ENCODE results near the gene ELF3.
A peak's percentile ranks its signal among the peaks of the same experiment; 100 is the strongest.

Gene ELF3

DNA sequence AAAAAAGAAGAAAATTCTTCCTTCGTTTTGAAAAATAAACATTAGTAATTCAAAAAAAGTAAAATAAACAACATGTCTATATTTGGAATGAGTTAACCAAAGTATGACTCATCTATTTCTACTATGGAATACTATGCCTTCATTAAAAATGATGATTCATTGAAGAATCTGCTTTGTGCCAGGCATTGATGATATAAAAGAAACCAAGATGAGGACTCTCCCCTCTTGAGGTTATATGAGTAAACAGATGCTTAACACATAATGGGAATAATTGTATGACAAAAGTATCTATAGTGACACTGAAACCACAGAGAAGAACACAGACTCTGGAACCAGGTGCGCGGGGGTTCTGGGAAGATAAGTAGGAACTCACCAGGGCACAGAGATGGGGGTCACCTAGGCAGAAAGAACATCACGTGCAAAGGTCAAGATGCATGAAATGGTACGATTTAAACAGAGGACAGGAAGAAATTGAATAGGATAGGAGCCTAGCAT is 18.8 kb downstream of the ELF3 start:
- TF ChIP-seq, protein P1, sequence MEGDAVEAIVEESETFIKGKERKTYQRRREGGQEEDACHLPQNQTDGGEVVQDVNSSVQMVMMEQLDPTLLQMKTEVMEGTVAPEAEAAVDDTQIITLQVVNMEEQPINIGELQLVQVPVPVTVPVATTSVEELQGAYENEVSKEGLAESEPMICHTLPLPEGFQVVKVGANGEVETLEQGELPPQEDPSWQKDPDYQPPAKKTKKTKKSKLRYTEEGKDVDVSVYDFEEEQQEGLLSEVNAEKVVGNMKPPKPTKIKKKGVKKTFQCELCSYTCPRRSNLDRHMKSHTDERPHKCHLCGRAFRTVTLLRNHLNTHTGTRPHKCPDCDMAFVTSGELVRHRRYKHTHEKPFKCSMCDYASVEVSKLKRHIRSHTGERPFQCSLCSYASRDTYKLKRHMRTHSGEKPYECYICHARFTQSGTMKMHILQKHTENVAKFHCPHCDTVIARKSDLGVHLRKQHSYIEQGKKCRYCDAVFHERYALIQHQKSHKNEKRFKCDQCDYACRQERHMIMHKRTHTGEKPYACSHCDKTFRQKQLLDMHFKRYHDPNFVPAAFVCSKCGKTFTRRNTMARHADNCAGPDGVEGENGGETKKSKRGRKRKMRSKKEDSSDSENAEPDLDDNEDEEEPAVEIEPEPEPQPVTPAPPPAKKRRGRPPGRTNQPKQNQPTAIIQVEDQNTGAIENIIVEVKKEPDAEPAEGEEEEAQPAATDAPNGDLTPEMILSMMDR (IDR thresholded peaks at IDR 0.05; ENCODE audit: low read depth, low read length) = no peak
- peak; percentile 51 for DNase-seq (ENCODE audit: extremely low read depth, low read depth)

GRCh38 chr1:202029727-202030126 is 19.3 kb downstream of the ELF3 start:
- no peak for DNase-seq (ENCODE audit: extremely low read depth, low read depth)
- TF ChIP-seq, protein P1 (IDR thresholded peaks at IDR 0.05; ENCODE audit: low read depth, low read length) = no peak

GRCh38 chr1:202031796-202032195 is 21.4 kb downstream of the ELF3 start:
- no peak for DNase-seq (ENCODE audit: extremely low read depth, low read depth)
- TF ChIP-seq, protein P1 (IDR thresholded peaks at IDR 0.05; ENCODE audit: low read depth, low read length) = no peak

DNA sequence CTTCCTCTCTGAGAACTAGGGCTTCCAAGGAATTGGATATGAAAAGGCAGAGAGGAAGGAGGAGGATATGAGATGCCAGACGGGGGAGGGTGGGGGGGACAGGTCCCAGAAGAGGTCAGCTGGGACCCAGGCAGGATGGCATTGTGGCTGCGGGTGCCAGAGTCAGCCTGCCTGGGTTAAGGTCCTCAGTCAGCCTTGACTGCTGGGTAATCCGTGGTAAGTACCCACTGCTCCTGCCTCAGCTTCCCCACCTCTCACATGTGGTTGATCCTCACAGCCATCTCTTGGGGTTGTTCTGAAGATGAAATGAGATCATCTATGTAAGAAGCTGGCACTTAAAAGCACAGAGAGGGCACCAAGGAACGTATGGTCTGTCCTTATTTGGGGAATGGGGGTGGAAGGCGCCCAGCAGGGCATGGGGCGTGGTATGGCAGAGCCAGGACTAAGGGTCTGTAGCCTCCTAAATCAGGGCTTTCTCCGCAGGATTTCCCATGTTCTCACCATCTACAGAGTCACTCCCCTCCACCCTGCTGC is 23.8 kb downstream of the ELF3 start:
- no peak for DNase-seq (ENCODE audit: extremely low read depth, low read depth)
- TF ChIP-seq, protein P1 (IDR thresholded peaks at IDR 0.05; ENCODE audit: low read depth, low read length) = no peak

- TF ChIP-seq, protein P1 (IDR thresholded peaks at IDR 0.05; ENCODE audit: low read depth, low read length) = no peak
- peak; percentile 82 for DNase-seq (ENCODE audit: extremely low read depth, low read depth)
These were observed 24.5 kb downstream of the ELF3 start for GRCh38 chr1:202034683-202035462.

DNA sequence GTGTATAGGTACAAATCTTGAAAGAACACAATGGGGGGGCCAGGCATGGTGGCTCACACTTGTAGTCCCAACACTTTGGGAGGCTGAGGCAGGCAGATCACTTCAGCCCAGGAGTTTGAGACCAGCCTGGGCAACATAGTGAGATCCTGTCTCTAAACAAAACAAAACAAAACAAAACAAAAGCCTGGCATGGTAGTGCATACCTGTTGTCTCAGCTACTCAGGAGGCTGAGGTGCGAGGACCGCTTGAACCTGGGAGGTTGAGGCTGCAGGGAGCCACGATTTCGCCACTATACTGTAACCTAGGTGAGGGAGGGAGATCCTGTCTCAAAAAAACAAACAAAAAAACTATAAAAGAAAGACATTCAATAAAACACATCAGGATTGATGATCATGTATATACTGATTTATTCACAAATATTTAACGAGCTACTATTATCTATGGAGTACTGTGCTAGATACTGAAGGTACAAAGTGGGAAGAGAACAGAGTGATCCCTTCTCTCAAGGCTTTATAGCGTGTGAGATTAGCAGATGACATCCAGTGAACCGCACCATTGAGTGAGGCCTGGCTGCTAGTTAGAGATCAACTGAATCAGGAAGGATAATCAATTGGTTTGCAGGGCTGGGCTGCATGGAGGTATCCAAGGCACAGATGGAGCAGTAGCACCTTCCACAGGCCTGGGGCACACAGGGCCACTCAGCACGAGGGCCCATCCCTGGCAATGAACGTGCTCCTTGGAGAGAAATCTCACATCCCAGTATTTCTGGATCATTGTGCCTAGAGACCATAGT is 26.4 kb downstream of the ELF3 start:
- TF ChIP-seq, protein P1 (IDR thresholded peaks at IDR 0.05; ENCODE audit: low read depth, low read length) = no peak
- DNase-seq (ENCODE audit: extremely low read depth, low read depth) = no peak

Measured in AG09319 (cell line).